HG03045 (cell line): ENCODE measurements around the gene ENTREP1.
"Not testable (repeated sequence)": the region's sequence is repeated elsewhere in the genome, so short reads cannot be mapped to it uniquely, and the experiment has no call there.

Experiments used
- ATAC-seq: cut with Tn5 transposase; IDR thresholded peaks from one replicate; pipeline ENCODE4 v1.9.1; 2021; ENCODE audit warnings: mild to moderate bottlenecking, moderate library complexity; ENCODE audit not compliant: unreplicated experiment

Gene ENTREP1

DNA sequence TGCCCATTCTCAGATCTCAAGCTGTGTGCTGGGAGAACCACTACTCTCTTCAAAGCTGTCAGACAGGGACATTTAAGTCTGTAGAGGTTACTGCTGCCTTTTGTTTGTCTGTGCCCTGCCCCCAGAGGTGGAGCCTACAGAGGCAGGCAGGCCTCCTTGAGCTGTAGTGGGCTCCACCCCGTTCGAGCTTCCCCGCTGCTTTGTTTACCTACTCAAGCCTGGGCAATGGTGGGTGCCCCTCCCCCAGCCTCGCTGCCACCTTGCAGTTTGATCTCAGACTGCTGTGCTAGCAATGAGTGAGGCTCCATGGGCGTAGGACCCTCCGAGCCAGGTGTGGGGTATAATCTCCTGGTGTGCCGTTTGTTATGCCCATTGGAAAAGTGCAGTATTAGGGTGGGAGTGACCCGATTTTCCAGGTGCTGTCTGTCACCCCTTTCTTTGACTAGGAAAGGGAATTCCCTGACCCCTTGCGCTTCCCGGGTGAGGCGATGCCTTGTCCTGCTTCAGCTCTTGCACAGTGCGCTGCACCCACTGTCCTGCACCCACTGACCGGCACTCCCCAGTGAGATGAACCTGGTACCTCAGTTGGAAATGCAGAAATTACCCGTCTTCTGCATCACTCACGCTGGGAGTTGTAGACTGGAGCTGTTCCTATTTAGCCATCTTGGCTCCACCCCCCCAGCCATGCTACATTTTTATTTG lies 115.4 kb downstream of the ENTREP1 start:
- ATAC-seq = not testable (repeated sequence)
